T-helper 2 cell treated with Interferon-gamma antibody and Interleukin-4, amounts not matched to agents 100 ng/mL and 5 ng/mL, for 36 hours (primary cell): ENCODE measurements around the gene SMYD1. TPM values are rescaled to one million over a fixed set of nuclear protein-coding genes. Genes with fewer than 3 reads are reported as not detected.

Experiments
- intact Hi-C: fragments of 100-400 bp; cut with micrococcal nuclease; formaldehyde crosslinking; loops from one replicate; pipeline ENCODE4 v1.15.1; 2023
- total RNA-seq: library from RNA; stranded (reverse); gene quantifications from 2 replicates; pipeline ENCODE4 v1.2.3, GENCODE V29; 2022

Gene SMYD1
- total RNA-seq, 1 donor from 2014 or later, result not detected

DNA sequence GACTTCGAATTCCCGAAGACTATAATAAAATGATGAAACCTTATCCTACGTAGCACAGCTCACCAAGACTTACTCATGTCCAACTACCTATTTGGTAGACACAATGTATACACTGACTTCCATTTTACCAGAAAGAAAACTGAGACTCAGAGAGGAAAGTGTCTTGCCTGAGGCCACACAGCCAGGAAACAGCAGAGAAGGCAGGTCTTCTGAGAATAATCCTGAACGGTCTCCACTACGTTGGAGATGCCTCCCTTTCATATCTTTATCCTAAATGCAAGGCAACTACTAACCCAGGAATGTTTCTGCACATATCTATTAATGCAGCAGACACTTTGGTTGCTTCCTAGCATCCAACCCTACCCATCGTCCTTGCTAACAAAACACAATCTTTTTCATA, 72.2 kb downstream of the SMYD1 start:
- intact Hi-C loops, result no loop called here

- intact Hi-C loops, result no loop called here
Measured at GRCh38 chr2:88141952-88142351, 74.3 kb downstream of the SMYD1 start.

GRCh38 chr2:88144271-88144670, 76.6 kb downstream of the SMYD1 start:
- intact Hi-C loops, result no loop called here

DNA sequence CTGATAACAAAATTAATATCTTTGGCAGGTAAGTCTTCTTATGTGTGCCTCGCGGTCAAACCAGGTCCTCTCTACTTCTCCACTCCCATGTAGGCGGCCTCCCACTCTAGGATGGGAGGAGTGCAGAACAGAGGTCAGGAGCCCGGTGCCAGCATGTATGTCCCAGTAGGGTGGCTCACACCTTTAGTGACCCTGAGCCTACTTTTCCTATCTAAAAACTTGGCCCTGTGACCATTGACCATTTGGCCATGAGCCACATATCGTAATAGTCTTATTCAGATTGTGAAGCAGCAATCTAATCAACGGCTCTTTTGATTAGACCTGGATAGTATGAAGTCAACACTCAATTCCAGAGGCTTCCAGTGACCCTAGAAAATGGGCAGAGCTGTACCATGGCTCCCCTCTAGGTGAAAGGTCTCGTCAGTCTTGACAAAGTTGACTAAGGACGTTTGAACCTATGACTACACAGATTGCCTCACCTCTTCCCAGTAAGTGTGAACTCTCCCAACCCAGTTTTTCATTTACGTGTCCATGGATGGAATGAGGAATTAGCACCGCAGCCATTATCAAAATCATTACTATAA, 77.4 kb downstream of the SMYD1 start:
- intact Hi-C loops, result no loop called here

DNA sequence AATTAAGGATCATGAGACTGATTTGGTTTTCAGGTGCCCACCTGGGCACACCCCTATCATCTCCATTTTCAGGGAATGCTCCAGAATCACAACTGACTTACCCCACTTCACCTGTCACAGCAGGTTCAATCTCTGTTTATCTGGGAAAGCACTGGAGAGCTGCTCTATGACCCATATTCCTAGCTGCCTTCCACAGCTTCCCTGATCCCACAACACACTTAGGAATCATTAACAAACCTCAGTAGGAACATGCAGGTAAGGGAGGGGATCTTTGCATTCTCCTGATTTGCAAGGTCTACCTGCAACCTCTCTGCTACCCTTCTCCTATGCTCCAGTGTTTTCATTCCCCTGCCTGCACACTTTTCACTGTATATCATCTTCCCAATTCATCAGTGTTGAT, 79.0 kb downstream of the SMYD1 start:
- intact Hi-C loops, result no loop called here

DNA sequence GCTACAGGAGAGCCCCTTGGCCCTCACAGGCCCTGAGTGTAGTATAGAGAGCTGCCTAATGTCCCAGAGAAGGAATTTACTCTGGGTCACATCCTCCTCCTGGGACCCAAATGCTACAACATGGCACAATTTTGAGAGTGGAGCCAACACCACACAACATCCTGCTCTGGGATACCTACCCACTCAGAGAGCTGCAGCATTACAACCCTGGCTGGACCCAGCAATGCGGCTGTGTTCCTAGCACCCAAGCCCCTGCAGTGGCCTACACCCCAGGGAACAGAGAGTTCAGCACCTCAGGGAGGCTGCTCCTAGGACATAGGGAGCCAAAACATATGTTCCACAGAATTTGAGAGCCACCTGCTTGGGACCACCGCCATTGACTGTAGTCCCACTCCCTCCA, 79.5 kb downstream of the SMYD1 start:
- intact Hi-C loops, result no loop called here

DNA sequence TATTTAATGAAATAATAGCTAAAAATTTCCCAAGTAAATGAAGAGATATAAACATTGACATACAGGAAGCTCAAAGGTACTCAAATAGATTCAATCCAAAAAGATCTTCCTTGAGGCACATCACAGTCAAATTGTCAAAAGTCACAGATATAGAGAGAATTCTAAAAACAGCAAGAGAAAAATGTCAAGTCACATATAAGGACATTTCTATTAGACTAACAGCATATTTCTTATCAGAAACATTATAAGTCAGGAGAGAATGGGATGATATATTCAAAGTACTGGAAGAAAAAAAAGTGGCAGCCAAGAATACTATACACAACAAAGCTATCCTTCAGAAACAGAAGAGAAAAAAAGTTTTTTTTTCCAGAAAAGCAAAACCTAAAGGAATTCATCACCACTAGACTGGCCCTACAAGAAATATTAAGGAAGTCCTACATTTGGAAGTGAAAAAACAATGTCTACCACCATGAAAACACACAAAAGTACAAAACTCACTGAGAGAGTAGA, 81.4 kb downstream of the SMYD1 start:
- intact Hi-C loops, result no loop called here

DNA sequence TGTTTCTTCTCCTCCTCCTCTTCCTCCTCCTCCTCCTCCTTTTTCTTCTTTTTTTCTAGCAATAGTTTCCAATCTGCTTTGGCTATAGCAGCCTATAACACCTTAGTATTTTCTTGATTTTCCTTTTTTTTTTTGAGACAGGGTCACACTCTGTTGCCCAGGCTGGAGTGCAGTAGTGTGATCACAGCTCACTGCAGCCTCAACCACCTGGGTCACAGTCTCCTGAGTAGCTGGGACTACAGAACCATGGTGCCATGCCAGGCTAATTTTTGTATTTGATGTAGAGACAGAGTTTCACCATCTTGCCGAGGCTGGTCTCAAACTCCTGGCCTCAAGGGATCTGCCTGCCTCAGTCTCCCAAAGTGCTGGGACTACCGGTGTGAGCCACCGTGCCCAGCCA, 91.9 kb downstream of the SMYD1 start:
- intact Hi-C loops, result no loop called here

DNA sequence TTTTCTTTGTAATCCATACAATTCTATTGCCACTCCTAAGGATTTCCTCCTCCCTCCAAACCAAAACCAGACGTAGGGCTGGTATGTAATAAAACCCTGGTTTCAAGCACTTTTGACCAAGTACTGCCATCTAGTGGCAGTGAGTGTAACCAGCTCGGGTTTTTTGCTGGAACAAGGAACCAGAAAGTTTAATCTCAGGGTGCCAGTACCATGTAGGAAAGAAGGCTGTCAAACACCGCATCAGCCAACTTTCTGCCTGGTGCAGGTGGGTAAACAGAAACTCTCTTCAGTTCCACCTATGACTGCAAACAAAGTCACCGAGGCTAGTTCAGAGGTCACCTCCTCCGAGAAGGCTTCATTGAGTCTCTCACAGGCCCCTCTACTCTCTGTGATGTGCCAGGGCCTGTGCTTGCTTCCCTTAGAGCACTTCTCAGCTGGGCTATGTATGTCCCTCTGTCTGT, 92.4 kb downstream of the SMYD1 start:
- intact Hi-C loops, result loop anchor here (1.0 kb wide), 1 partner anchor 100 kb away; no protein-coding TSS in a partner anchor

DNA sequence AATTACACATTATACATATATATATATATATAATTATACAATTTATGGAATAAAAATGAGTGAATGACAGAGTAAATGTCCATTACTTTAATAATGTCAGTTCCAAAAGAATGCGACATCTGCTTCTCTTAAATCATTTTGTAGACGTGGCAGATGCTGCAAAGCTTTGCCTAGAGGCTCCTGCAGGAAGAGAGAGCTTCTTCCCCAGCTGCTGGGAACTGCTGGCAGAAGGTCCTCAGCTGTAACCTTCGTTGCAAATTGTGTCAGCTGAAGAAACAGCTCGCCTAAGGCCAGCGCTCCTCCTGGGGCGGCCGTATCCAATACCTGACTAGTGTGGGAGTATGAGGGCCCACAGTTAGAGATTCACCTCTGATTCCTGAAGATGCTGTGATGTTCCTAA, 92.9 kb downstream of the SMYD1 start:
- intact Hi-C loops, result loop anchor here (1.0 kb wide), 1 partner anchor 100 kb away; no protein-coding TSS in a partner anchor

DNA sequence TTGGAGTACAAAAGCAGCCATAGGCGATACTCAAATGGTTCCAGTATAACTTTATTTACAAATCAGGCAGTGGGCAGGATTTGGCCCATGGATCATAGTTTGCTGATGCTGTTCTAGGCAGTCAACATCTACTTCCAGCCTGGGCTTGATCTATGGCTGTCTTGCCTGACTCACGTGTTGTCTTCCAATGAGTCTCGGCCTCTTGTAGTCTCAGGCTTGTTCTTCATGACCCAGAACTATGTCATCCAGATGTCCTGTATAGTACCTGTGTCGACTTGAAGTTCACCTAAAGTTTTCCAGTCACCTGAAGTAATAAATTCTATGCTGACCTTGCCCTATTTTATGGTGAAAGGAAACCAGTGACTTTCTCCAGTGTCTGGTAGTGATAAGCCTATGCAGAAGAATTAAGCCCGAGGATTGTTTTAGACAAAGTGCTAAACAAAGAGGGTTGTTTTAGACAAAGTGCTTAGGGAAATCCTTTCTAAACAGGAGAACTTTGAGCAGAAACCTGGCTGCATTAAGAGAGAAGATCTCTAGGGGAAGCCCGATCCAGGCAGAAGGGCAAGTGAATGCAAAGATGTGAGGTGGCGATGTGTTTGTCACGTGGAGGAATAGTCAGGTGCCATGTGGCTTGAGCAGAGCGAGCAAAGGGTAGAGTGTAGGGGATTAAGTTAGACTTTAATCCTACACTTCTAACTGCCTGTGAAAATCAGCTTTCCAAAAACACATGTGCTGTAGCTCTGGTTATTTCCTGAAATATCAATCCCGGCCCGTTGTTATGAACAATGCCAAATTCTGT, 94.0 kb downstream of the SMYD1 start:
- intact Hi-C loops, result no loop called here

Other genes starting within 250 kb of the SMYD1 start
- 2.2 and 2.5 TPM in 2 replicates for gene RGPD2, start 242.0 kb upstream of the SMYD1 start, total RNA-seq
- 22.6 and 24.3 TPM in 2 replicates for gene RNU2-63P, start 51.3 kb upstream of the SMYD1 start, total RNA-seq
- 20.8 and 22.2 TPM in 2 replicates for gene KRCC1, start 12.0 kb upstream of the SMYD1 start, total RNA-seq
- gene FABP1, start 60.2 kb downstream of the SMYD1 start, total RNA-seq, result not detected in 2 replicates
- gene THNSL2, start 102.5 kb downstream of the SMYD1 start, total RNA-seq, result 0.14 TPM in 1 of 2 replicates, not detected in the other